ENCODE results near the gene RNF220. TPM values are rescaled to one million over a fixed set of nuclear protein-coding genes. Genes with fewer than 3 reads are reported as not detected.

The RNF220 gene
- total RNA-seq, 1 experiment from 2014 or later, result 68.7 TPM

GRCh38 chr1:44408632-44409602, 3.9 kb downstream of the RNF220 start:
- intact Hi-C loops (cut with micrococcal nuclease; ENCODE audit: unreplicated experiment), result loop anchor here (2.0 kb wide), 1 partner anchor 28 kb away; no protein-coding TSS in a partner anchor
- H3K27me3 Mint-ChIP-seq (ENCODE audit: unreplicated experiment), result no peaks in the 10 kb centered on the region
- DNase-seq, result no peak
- CTCF ChIA-PET, result interaction anchor here (0.6 kb wide), 1 partner anchor 1019 kb away, joined by 3 read pairs; no protein-coding TSS in a partner anchor
- no peak overlapping the region for H3K4me3 Mint-ChIP-seq (ENCODE audit: low read depth, unreplicated experiment)
- no peak overlapping the region for H3K27ac Mint-ChIP-seq (ENCODE audit: unreplicated experiment)
- H3K9me3 Mint-ChIP-seq (ENCODE audit: low read depth, unreplicated experiment), result no peaks in the 10 kb centered on the region
- no peak for TF ChIP-seq CTCF (IDR thresholded peaks at IDR 0.05; ENCODE audit: unreplicated experiment)
- peaks cover 18% of the 10 kb centered on the region for H3K36me3 Mint-ChIP-seq (ENCODE audit: insufficient read depth, unreplicated experiment)
- no TSS peak for BruUV-seq (replicated peaks)
- H3K4me1 Mint-ChIP-seq (ENCODE audit: low read depth, unreplicated experiment), result no peaks in the 10 kb centered on the region

DNA sequence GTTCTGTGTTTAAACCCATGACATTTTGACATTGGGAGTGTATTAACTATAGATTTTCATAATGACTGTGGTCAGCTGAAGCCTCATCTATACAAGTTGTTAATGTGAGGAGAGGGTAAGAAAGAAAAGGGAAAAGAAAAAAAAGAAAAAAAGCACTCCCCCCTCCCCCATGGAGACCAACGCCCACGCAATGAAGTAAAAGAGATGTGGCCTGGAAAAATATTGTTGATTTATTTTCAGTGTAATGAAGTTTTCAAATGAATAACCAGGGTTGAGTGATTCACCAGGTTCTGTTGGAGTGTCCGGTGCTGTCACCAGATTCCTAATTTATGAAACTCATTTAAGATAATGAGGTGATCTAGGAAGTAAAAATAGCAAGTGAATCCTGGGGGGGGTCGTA, 4.7 kb downstream of the RNF220 start:
- no peaks in the 10 kb centered on the region for H3K9me3 Mint-ChIP-seq (ENCODE audit: low read depth, unreplicated experiment)
- H3K27ac Mint-ChIP-seq (ENCODE audit: unreplicated experiment), result no peak overlapping the region
- BruUV-seq (replicated peaks), result no TSS peak
- DNase-seq, result no peak
- no peak overlapping the region for H3K4me3 Mint-ChIP-seq (ENCODE audit: low read depth, unreplicated experiment)
- H3K4me1 Mint-ChIP-seq (ENCODE audit: low read depth, unreplicated experiment), result no peaks in the 10 kb centered on the region
- peaks cover 17% of the 10 kb centered on the region for H3K36me3 Mint-ChIP-seq (ENCODE audit: insufficient read depth, unreplicated experiment)
- CTCF ChIA-PET, result no interaction called here
- TF ChIP-seq CTCF (IDR thresholded peaks at IDR 0.05; ENCODE audit: unreplicated experiment), result no peak
- no peaks in the 10 kb centered on the region for H3K27me3 Mint-ChIP-seq (ENCODE audit: unreplicated experiment)
- intact Hi-C loops (cut with micrococcal nuclease; ENCODE audit: unreplicated experiment), result loop anchor here (2.0 kb wide), 1 partner anchor 27 kb away; no protein-coding TSS in a partner anchor

GRCh38 chr1:44411861-44412260, 6.8 kb downstream of the RNF220 start:
- no peak for DNase-seq
- BruUV-seq (replicated peaks), result no TSS peak

GRCh38 chr1:44412601-44413000, 7.5 kb downstream of the RNF220 start:
- BruUV-seq (replicated peaks), result no TSS peak
- no peaks in the 10 kb centered on the region for H3K27me3 Mint-ChIP-seq (ENCODE audit: unreplicated experiment)
- intact Hi-C loops (cut with micrococcal nuclease; ENCODE audit: unreplicated experiment), result no loop called here
- TF ChIP-seq CTCF (IDR thresholded peaks at IDR 0.05; ENCODE audit: unreplicated experiment), result no peak
- no peak overlapping the region for H3K27ac Mint-ChIP-seq (ENCODE audit: unreplicated experiment)
- no peak overlapping the region for H3K4me3 Mint-ChIP-seq (ENCODE audit: low read depth, unreplicated experiment)
- H3K4me1 Mint-ChIP-seq (ENCODE audit: low read depth, unreplicated experiment), result no peaks in the 10 kb centered on the region
- no peaks in the 10 kb centered on the region for H3K36me3 Mint-ChIP-seq (ENCODE audit: insufficient read depth, unreplicated experiment)
- CTCF ChIA-PET, result no interaction called here
- DNase-seq, result no peak
- H3K9me3 Mint-ChIP-seq (ENCODE audit: low read depth, unreplicated experiment), result no peaks in the 10 kb centered on the region

More at GRCh38 chr1:44411861-44412260, 6.8 kb downstream of the RNF220 start:
- Mint-ChIP-seq H3K4me3 (ENCODE audit: low read depth, unreplicated experiment) (no peak overlapping the region), H3K36me3 (ENCODE audit: insufficient read depth, unreplicated experiment) (no peaks in the 10 kb centered on the region), H3K27me3 (ENCODE audit: unreplicated experiment) (no peaks in the 10 kb centered on the region), H3K4me1 (ENCODE audit: low read depth, unreplicated experiment) (no peaks in the 10 kb centered on the region), H3K27ac (ENCODE audit: unreplicated experiment) (no peak overlapping the region), H3K9me3 (ENCODE audit: low read depth, unreplicated experiment) (no peaks in the 10 kb centered on the region)
- no peak for TF ChIP-seq CTCF (IDR thresholded peaks at IDR 0.05; ENCODE audit: unreplicated experiment)
- intact Hi-C loops (cut with micrococcal nuclease; ENCODE audit: unreplicated experiment), result no loop called here
- CTCF ChIA-PET, result no interaction called here
